Nephron (organoid): ENCODE results near the gene RAB31.
A peak's percentile ranks its signal among the peaks of the same experiment; 100 is the strongest.

Source experiments
- H3K27ac Mint-ChIP-seq, 3 experiments: 2 replicates each; pipeline ENCODE4 v1.8.0; 2020; ENCODE audit warnings: mixed read lengths in 3 of 3, mild to moderate bottlenecking in 2 of 3, moderate library complexity in 1 of 3
- H3K27me3 Mint-ChIP-seq: 2 replicates; pipeline ENCODE4 v1.8.0; 2021; ENCODE audit warnings: low read depth, mild to moderate bottlenecking, moderate library complexity, mixed read lengths
- H3K36me3 Mint-ChIP-seq: 2 replicates; pipeline ENCODE4 v1.8.0; 2020; ENCODE audit warnings: low read depth, mixed read lengths
- H3K4me1 Mint-ChIP-seq: 2 replicates; pipeline ENCODE4 v1.8.0; 2020; ENCODE audit warnings: mixed read lengths
- H3K4me3 Mint-ChIP-seq, 3 experiments: 2 replicates each; pipeline ENCODE4 v1.8.0; 2020; ENCODE audit warnings: mild to moderate bottlenecking in 3 of 3, mixed read lengths in 3 of 3, moderate library complexity in 2 of 3
- H3K9me3 Mint-ChIP-seq: 2 replicates; pipeline ENCODE4 v1.8.0; 2020; ENCODE audit warnings: mixed read lengths
- CTCF ChIP-seq, 3 experiments: fragments of 200-600 bp; sonication (generic); IDR thresholded peaks; one replicate each; pipeline ENCODE4 v1.5.0; 2021; ENCODE audit warnings: antibody characterized with exemption in 3 of 3; ENCODE audit not compliant: unreplicated experiment in 3 of 3

The RAB31 gene

GRCh38 chr18:9726175-9726574 lies 18.1 kb downstream of the RAB31 start:
- TF ChIP-seq CTCF (IDR thresholded peaks at IDR 0.05; ENCODE audit: unreplicated experiment in 3 of 3), result no peak
- peaks cover 7% of the 10 kb centered on the region for H3K27me3 Mint-ChIP-seq
- H3K4me3 Mint-ChIP-seq, result no peak overlapping the region
- H3K36me3 Mint-ChIP-seq, result peaks cover 7% of the 10 kb centered on the region
- no peaks in the 10 kb centered on the region for H3K4me1 Mint-ChIP-seq
- H3K27ac Mint-ChIP-seq, result no peak overlapping the region
- H3K9me3 Mint-ChIP-seq, result peaks cover 3% of the 10 kb centered on the region

- Mint-ChIP-seq H3K27me3 (peaks cover under 1% of the 10 kb centered on the region), H3K4me3 (no peak overlapping the region), H3K36me3 (peaks cover 7% of the 10 kb centered on the region)
These were observed 18.8 kb downstream of the RAB31 start for GRCh38 chr18:9726936-9727335.

DNA sequence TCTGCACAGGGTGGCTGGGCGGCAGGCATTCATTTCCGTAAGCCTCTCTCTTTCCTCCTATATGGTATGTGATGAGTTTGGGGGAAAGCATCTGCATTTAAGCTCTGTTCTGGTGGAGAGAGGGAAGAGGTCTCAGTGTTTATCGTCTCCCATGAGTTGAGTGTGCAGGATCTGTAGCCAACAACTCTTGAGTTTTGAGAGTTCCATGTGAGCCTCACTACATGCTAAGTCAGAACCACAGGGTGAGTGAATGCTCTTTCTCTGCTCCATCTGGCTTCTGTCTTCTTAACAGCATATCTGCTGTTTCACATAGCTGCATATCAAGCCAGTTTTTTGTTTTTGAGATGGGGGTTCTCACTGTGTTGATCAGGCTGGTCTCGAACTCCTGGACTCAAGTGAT lies 22.7 kb downstream of the RAB31 start:
- Mint-ChIP-seq H3K9me3 (no peaks in the 10 kb centered on the region), H3K27me3 (no peaks in the 10 kb centered on the region), H3K4me1 (no peaks in the 10 kb centered on the region), H3K36me3 (no peaks in the 10 kb centered on the region), H3K27ac (no peak overlapping the region), H3K4me3 (no peak overlapping the region)
- no peak for TF ChIP-seq CTCF (IDR thresholded peaks at IDR 0.05; ENCODE audit: unreplicated experiment in 3 of 3)

More at GRCh38 chr18:9726936-9727335, 18.8 kb downstream of the RAB31 start:
- peaks cover 3% of the 10 kb centered on the region for H3K9me3 Mint-ChIP-seq
- TF ChIP-seq CTCF (IDR thresholded peaks at IDR 0.05; ENCODE audit: unreplicated experiment in 3 of 3), result no peak
- no peak overlapping the region for H3K27ac Mint-ChIP-seq
- H3K4me1 Mint-ChIP-seq, result no peaks in the 10 kb centered on the region

DNA sequence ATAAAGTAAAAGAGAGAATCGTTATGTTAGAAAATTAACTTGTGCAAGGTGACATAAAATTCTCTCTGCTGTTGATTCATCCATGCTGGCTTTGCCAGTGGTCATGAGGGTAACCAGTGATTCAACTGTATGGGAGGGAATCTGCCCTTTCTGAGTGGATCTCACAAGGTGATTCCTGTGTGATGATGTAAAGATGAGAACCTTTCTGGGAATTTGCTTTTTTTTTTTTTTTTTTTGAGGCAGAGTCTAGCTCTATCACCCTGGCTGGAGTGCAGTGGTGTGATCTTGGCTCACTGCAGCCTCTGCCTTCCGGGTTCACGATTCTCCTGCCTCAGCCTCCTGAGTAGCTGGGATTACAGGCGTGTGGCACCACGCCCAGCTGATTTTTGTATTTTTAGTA lies 23.3 kb downstream of the RAB31 start:
- Mint-ChIP-seq H3K27me3 (no peaks in the 10 kb centered on the region), H3K4me1 (no peaks in the 10 kb centered on the region), H3K27ac (no peak overlapping the region), H3K36me3 (no peaks in the 10 kb centered on the region), H3K4me3 (no peak overlapping the region), H3K9me3 (no peaks in the 10 kb centered on the region)
- no peak for TF ChIP-seq CTCF (IDR thresholded peaks at IDR 0.05; ENCODE audit: unreplicated experiment in 3 of 3)

DNA sequence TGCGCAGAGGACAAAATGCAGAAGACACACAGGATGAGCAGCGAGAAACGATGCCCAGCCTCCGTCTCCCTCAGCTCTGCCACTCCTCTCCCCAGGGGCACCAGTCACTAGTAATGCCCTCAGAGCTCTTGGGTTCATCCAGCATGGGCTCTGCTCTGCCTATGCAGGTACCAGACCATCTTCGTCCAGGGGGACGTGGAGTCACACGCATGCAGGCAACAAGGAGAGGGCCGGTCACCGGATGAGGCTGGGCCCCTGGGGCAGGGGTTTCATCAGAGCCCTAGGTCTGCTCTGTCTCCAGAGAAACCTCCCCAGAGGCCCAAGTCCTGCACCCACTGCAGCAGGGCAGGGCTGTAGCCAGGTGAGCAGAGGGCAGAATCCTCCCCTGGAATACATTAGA lies 23.9 kb downstream of the RAB31 start:
- no peak overlapping the region for H3K27ac Mint-ChIP-seq
- no peaks in the 10 kb centered on the region for H3K9me3 Mint-ChIP-seq
- no peak for TF ChIP-seq CTCF (IDR thresholded peaks at IDR 0.05; ENCODE audit: unreplicated experiment in 3 of 3)
- no peaks in the 10 kb centered on the region for H3K4me1 Mint-ChIP-seq
- H3K4me3 Mint-ChIP-seq, result no peak overlapping the region
- H3K36me3 Mint-ChIP-seq, result no peaks in the 10 kb centered on the region
- no peaks in the 10 kb centered on the region for H3K27me3 Mint-ChIP-seq

GRCh38 chr18:9734189-9734588 lies 26.1 kb downstream of the RAB31 start:
- Mint-ChIP-seq H3K36me3 (no peaks in the 10 kb centered on the region), H3K27me3 (no peaks in the 10 kb centered on the region), H3K4me1 (no peaks in the 10 kb centered on the region), H3K9me3 (no peaks in the 10 kb centered on the region), H3K27ac (peak overlapping the region in 1 of 3 experiments; percentile 86), H3K4me3 (no peak overlapping the region)
- no peak for TF ChIP-seq CTCF (IDR thresholded peaks at IDR 0.05; ENCODE audit: unreplicated experiment in 3 of 3)
